Gastrocnemius medialis (tissue), 4 donors: ENCODE results near the gene RARA. TPM values are rescaled to one million over a fixed set of nuclear protein-coding genes. Genes with fewer than 3 reads are reported as not detected.
"Not testable (repeated sequence)": the region's sequence is repeated elsewhere in the genome, so short reads cannot be mapped to it uniquely, and the experiment has no call there.

Source experiments
- ATAC-seq, 2 donors: fragments of 150-250 bp; one replicate each; pipeline ENCODE4 v1.9.1; 2016
- DNase-seq, 2 donors: peaks; one replicate each; pipeline ENCODE4 v3.0.0-alpha.2; 2019
- H3K27ac ChIP-seq, 4 donors: fragments of 200-600 bp; sonication (generic); 1 replicate in 1 of 4; 2 replicates in 3 of 4; pipeline ENCODE4 v1.5.1; 2016 to 2018; ENCODE audit warnings: mild to moderate bottlenecking in 2 of 4, moderate library complexity in 1 of 4
- H3K27me3 ChIP-seq, 3 donors: fragments of 200-600 bp; sonication (generic) in 2 of 3; 1 replicate in 1 of 3; 2 replicates in 2 of 3; pipeline versions ENCODE4 v1.5.1 to v1.6.0; 2016 to 2019; ENCODE audit warnings: mild to moderate bottlenecking in 1 of 3, moderate library complexity in 1 of 3
- H3K36me3 ChIP-seq, 2 donors: fragments of 200-600 bp; sonication (generic) in 1 of 2; one replicate each; pipeline ENCODE4 v1.5.1; 2017 to 2018
- H3K4me1 ChIP-seq, 2 donors: fragments of 200-600 bp; sonication (generic) in 1 of 2; one replicate each; pipeline ENCODE4 v1.5.1; 2016 to 2017; ENCODE audit warnings: mild to moderate bottlenecking in 2 of 2
- H3K4me3 ChIP-seq, 4 donors: fragments of 200-600 bp; sonication (generic) in 3 of 4; 1 replicate in 1 of 4; 2 replicates in 3 of 4; pipeline ENCODE4 v1.5.1; 2016 to 2019; ENCODE audit warnings: mild to moderate bottlenecking in 2 of 4
- H3K9me3 ChIP-seq, 3 donors: fragments of 200-600 bp; sonication (generic) in 2 of 3; 1 replicate in 1 of 3; 2 replicates in 2 of 3; pipeline ENCODE4 v1.5.1; 2016 to 2019
- CTCF ChIP-seq, 5 experiments: fragments of 450-650 bp in 3 of 5; fragments of 200-600 bp in 2 of 5; sonication (generic) in 2 of 5; IDR thresholded peaks in 4 of 5; conservative IDR thresholded peaks in 1 of 5; 1 replicate in 4 of 5; 2 replicates in 1 of 5; pipeline ENCODE4 v1.5.1; 2016 to 2019; ENCODE audit warnings: antibody characterized with exemption in 5 of 5, mild to moderate bottlenecking in 3 of 5, moderate library complexity in 3 of 5
- POLR2A ChIP-seq, 2 donors: fragments of 450-650 bp; IDR thresholded peaks; one replicate each; pipeline ENCODE4 v1.6.1; 2017; ENCODE audit warnings: antibody characterized with exemption in 2 of 2, mild to moderate bottlenecking in 2 of 2, moderate library complexity in 2 of 2
- in situ Hi-C, 4 donors: fragments of 200-750 bp; cut with MboI; loops; one replicate each; pipeline versions ENCODE4 v1.15.0 to v1.8.0; 2017; ENCODE audit warnings: low sequenced_read_pairs in 4 of 4
- intact Hi-C: fragments of 100-400 bp; cut with DNase I; formaldehyde crosslinking; loops from one replicate; pipeline ENCODE4 v1.15.1; 2023; ENCODE audit warnings: low total_unique reads
- total RNA-seq, 4 donors: library from RNA; depleted of rRNA; stranded (reverse); fragments of >200 nt; gene quantifications; one replicate each; pipeline versions ENCODE4 v1.1.0 to v1.2.3, GENCODE V29; 2016

The RARA gene
- total RNA-seq, 4 donors from 2014 or later: 20.3 to 67.0 (median 48.4) TPM

GRCh38 chr17:40364906-40365305 lies 55.9 kb downstream of the RARA start:
- Histone ChIP-seq H3K36me3 (no peaks in the 10 kb centered on the region), H3K9me3 (no peaks in the 10 kb centered on the region), H3K27me3 (no peaks in the 10 kb centered on the region), H3K27ac (peak overlapping the region in 1 of 4 donors; percentile 38), H3K4me3 (no peak overlapping the region), H3K4me1 (peaks cover 6% of the 10 kb centered on the region in 2 donors)
- intact Hi-C loops: loop anchor here (5.0 kb wide), 1 partner anchor 67 kb away; no protein-coding TSS in a partner anchor
- ATAC-seq: no peak
- no peak for TF ChIP-seq CTCF (IDR thresholded peaks at IDR 0.05 in 4 of 5, conservative IDR thresholded peaks at IDR 0.05 in 1 of 5)
- DNase-seq: no peak
- in situ Hi-C loops: loop anchor here in 1 of 4 donors (25.0 kb wide), 1 partner anchor 153 kb away; the partner anchor contains the start of gene WIPF2

- in situ Hi-C loops (loop anchor here in 1 of 4 donors (25.0 kb wide), 1 partner anchor 154 kb away; the partner anchor contains the start of gene WIPF2), intact Hi-C loops (no loop called here)
- no peak for TF ChIP-seq CTCF (IDR thresholded peaks at IDR 0.05 in 4 of 5, conservative IDR thresholded peaks at IDR 0.05 in 1 of 5)
- no peak for TF ChIP-seq POLR2A (IDR thresholded peaks at IDR 0.05)
- no peaks in the 10 kb centered on the region for H3K27me3 ChIP-seq
- H3K9me3 ChIP-seq: no peaks in the 10 kb centered on the region
- H3K4me1 ChIP-seq: peaks cover 6% of the 10 kb centered on the region in 2 donors
- H3K36me3 ChIP-seq: no peaks in the 10 kb centered on the region
- no peak overlapping the region for H3K27ac ChIP-seq
- H3K4me3 ChIP-seq: no peak overlapping the region
- ATAC-seq: no peak
- DNase-seq: no peak
Observed at GRCh38 chr17:40366076-40366860, 57.3 kb downstream of the RARA start.

- no peak for ATAC-seq
Observed at GRCh38 chr17:40366861-40367518, 58.0 kb downstream of the RARA start.

GRCh38 chr17:40367728-40368127 lies 58.7 kb downstream of the RARA start:
- H3K9me3 ChIP-seq, H3K36me3 ChIP-seq, H3K27me3 ChIP-seq, ATAC-seq, H3K4me3 ChIP-seq, H3K4me1 ChIP-seq, DNase-seq, intact Hi-C loops, H3K27ac ChIP-seq: not testable (repeated sequence)
- in situ Hi-C loops: loop anchor here in 1 of 4 donors (25.0 kb wide), 1 partner anchor 155 kb away; the partner anchor contains the start of gene WIPF2

More at GRCh38 chr17:40366861-40367518, 58.0 kb downstream of the RARA start:
- no peak overlapping the region for H3K27ac ChIP-seq
- intact Hi-C loops: no loop called here
- TF ChIP-seq CTCF (IDR thresholded peaks at IDR 0.05 in 4 of 5, conservative IDR thresholded peaks at IDR 0.05 in 1 of 5) (no peak), POLR2A (IDR thresholded peaks at IDR 0.05) (no peak)
- DNase-seq: no peak
- H3K27me3 ChIP-seq: no peaks in the 10 kb centered on the region
- in situ Hi-C loops: loop anchor here in 1 of 4 donors (25.0 kb wide), 1 partner anchor 155 kb away; the partner anchor contains the start of gene WIPF2
- H3K4me3 ChIP-seq: no peak overlapping the region
- H3K36me3 ChIP-seq: no peaks in the 10 kb centered on the region
- peaks cover 6% of the 10 kb centered on the region in 2 donors for H3K4me1 ChIP-seq
- H3K9me3 ChIP-seq: no peaks in the 10 kb centered on the region

- no peak for TF ChIP-seq POLR2A (IDR thresholded peaks at IDR 0.05)
- TF ChIP-seq CTCF (IDR thresholded peaks at IDR 0.05 in 4 of 5, conservative IDR thresholded peaks at IDR 0.05 in 1 of 5): no peak
- Histone ChIP-seq H3K4me3 (no peak overlapping the region), H3K36me3 (no peaks in the 10 kb centered on the region), H3K4me1 (no peaks in the 10 kb centered on the region), H3K27ac (no peak overlapping the region), H3K9me3 (no peaks in the 10 kb centered on the region), H3K27me3 (no peaks in the 10 kb centered on the region)
- no peak for DNase-seq
- in situ Hi-C loops: loop anchor here in 1 of 4 donors (25.0 kb wide), 1 partner anchor 158 kb away; the partner anchor contains the start of gene WIPF2
- no peak for ATAC-seq
- intact Hi-C loops: no loop called here
Observed at GRCh38 chr17:40369923-40370322, 60.9 kb downstream of the RARA start.
